Effector memory CD8-positive, alpha-beta T cell (primary cell): ENCODE measurements around the gene NCAN.

ENCODE experiments used
- ATAC-seq: fragments of 150-1000 bp; cut with Tn5 transposase; replicated peaks from 2 replicates; pipeline ENCODE4 v1.10.0; 2021; ENCODE audit warnings: mild to moderate bottlenecking, moderate library complexity
- DNase-seq, 3 experiments: peaks; one replicate each; pipeline ENCODE4 v3.0.0; 2021
- H3K27ac Mint-ChIP-seq, 2 donors: one replicate each; pipeline ENCODE4 v1.8.0; 2022; ENCODE audit warnings: mild to moderate bottlenecking in 2 of 2, mixed read lengths in 2 of 2, moderate library complexity in 2 of 2
- H3K27me3 Mint-ChIP-seq, 2 donors: one replicate each; pipeline ENCODE4 v1.8.0; 2022; ENCODE audit warnings: mixed read lengths in 2 of 2
- H3K36me3 Mint-ChIP-seq: one replicate; pipeline ENCODE4 v1.8.0; 2022; ENCODE audit warnings: mild to moderate bottlenecking, moderate library complexity, mixed read lengths; ENCODE audit not compliant: insufficient read depth
- H3K4me1 Mint-ChIP-seq, 2 donors: one replicate each; pipeline ENCODE4 v1.8.0; 2022; ENCODE audit warnings: low read depth in 2 of 2, mixed read lengths in 2 of 2
- H3K4me3 Mint-ChIP-seq, 2 donors: one replicate each; pipeline ENCODE4 v1.8.0; 2022; ENCODE audit warnings: mild to moderate bottlenecking in 2 of 2, mixed read lengths in 2 of 2, moderate library complexity in 2 of 2
- H3K9me3 Mint-ChIP-seq, 2 donors: one replicate each; pipeline ENCODE4 v1.8.0; 2022; ENCODE audit warnings: mixed read lengths in 2 of 2

The NCAN gene

GRCh38 chr19:19263886-19264487, 52.2 kb downstream of the NCAN start:
- no peak overlapping the region for H3K27ac Mint-ChIP-seq
- H3K4me1 Mint-ChIP-seq = peaks cover 8 to 9% of the 10 kb centered on the region in 2 donors
- H3K27me3 Mint-ChIP-seq = peaks cover 36 to 54% of the 10 kb centered on the region in 2 donors
- ATAC-seq (no peak), DNase-seq (no peak)
- no peaks in the 10 kb centered on the region for H3K36me3 Mint-ChIP-seq
- no peak overlapping the region for H3K4me3 Mint-ChIP-seq
- no peaks in the 10 kb centered on the region for H3K9me3 Mint-ChIP-seq

GRCh38 chr19:19267305-19267704, 55.5 kb downstream of the NCAN start:
- Mint-ChIP-seq H3K9me3 (no peaks in the 10 kb centered on the region), H3K27ac (no peak overlapping the region), H3K27me3 (peaks cover 8 to 23% of the 10 kb centered on the region in 2 donors), H3K36me3 (no peaks in the 10 kb centered on the region), H3K4me3 (no peak overlapping the region), H3K4me1 (peaks cover under 1 to 2% of the 10 kb centered on the region in 2 donors)
- ATAC-seq = no peak
- DNase-seq = no peak

- Mint-ChIP-seq H3K27me3 (peaks cover 3 to 15% of the 10 kb centered on the region in 2 donors), H3K4me3 (no peak overlapping the region), H3K36me3 (no peaks in the 10 kb centered on the region), H3K4me1 (peaks cover 0 to 4% of the 10 kb centered on the region in 2 donors), H3K27ac (no peak overlapping the region), H3K9me3 (no peaks in the 10 kb centered on the region)
- ATAC-seq (no peak), DNase-seq (no peak)
Measured at GRCh38 chr19:19268453-19269385, 57.0 kb downstream of the NCAN start.

GRCh38 chr19:19269952-19270694, 58.4 kb downstream of the NCAN start:
- Mint-ChIP-seq H3K9me3 (no peaks in the 10 kb centered on the region), H3K27ac (no peak overlapping the region), H3K4me3 (no peak overlapping the region), H3K36me3 (no peaks in the 10 kb centered on the region), H3K27me3 (peaks cover 7 to 14% of the 10 kb centered on the region in 2 donors), H3K4me1 (peaks cover 5 to 9% of the 10 kb centered on the region in 2 donors)
- ATAC-seq (no peak), DNase-seq (no peak)

- Mint-ChIP-seq H3K4me1 (peaks cover 5 to 9% of the 10 kb centered on the region in 2 donors), H3K36me3 (peaks cover 4% of the 10 kb centered on the region), H3K27ac (no peak overlapping the region), H3K27me3 (peaks cover 7 to 14% of the 10 kb centered on the region in 2 donors), H3K9me3 (no peaks in the 10 kb centered on the region), H3K4me3 (no peak overlapping the region)
- ATAC-seq = no peak
- no peak for DNase-seq
Measured at GRCh38 chr19:19270749-19271571, 59.2 kb downstream of the NCAN start.

- peaks cover 5 to 9% of the 10 kb centered on the region in 2 donors for H3K4me1 Mint-ChIP-seq
- peaks cover 7 to 14% of the 10 kb centered on the region in 2 donors for H3K27me3 Mint-ChIP-seq
- no peak for DNase-seq
- H3K36me3 Mint-ChIP-seq = peaks cover 12% of the 10 kb centered on the region
- H3K4me3 Mint-ChIP-seq = no peak overlapping the region
- H3K9me3 Mint-ChIP-seq = no peaks in the 10 kb centered on the region
- no peak for ATAC-seq
- no peak overlapping the region for H3K27ac Mint-ChIP-seq
Measured at GRCh38 chr19:19271828-19272599, 60.3 kb downstream of the NCAN start.

GRCh38 chr19:19274146-19274545, 62.4 kb downstream of the NCAN start:
- peaks cover 7 to 14% of the 10 kb centered on the region in 2 donors for H3K27me3 Mint-ChIP-seq
- DNase-seq (no peak), ATAC-seq (no peak)
- peaks cover 22% of the 10 kb centered on the region for H3K36me3 Mint-ChIP-seq
- no peak overlapping the region for H3K4me3 Mint-ChIP-seq
- H3K27ac Mint-ChIP-seq = no peak overlapping the region
- peaks cover 5 to 9% of the 10 kb centered on the region in 2 donors for H3K4me1 Mint-ChIP-seq
- no peaks in the 10 kb centered on the region for H3K9me3 Mint-ChIP-seq

GRCh38 chr19:19274716-19275565, 63.2 kb downstream of the NCAN start:
- no peak for DNase-seq
- H3K27ac Mint-ChIP-seq = no peak overlapping the region
- no peak overlapping the region for H3K4me3 Mint-ChIP-seq
- peaks cover 7 to 14% of the 10 kb centered on the region in 2 donors for H3K27me3 Mint-ChIP-seq
- no peaks in the 10 kb centered on the region for H3K9me3 Mint-ChIP-seq
- peaks cover 5 to 9% of the 10 kb centered on the region in 2 donors for H3K4me1 Mint-ChIP-seq
- no peak for ATAC-seq
- H3K36me3 Mint-ChIP-seq = peaks cover 23% of the 10 kb centered on the region

- Mint-ChIP-seq H3K27ac (no peak overlapping the region), H3K9me3 (no peaks in the 10 kb centered on the region), H3K4me1 (peaks cover 5 to 9% of the 10 kb centered on the region in 2 donors), H3K36me3 (peaks cover 29% of the 10 kb centered on the region), H3K27me3 (peaks cover 7 to 14% of the 10 kb centered on the region in 2 donors), H3K4me3 (no peak overlapping the region)
- DNase-seq = no peak
- no peak for ATAC-seq
Measured at GRCh38 chr19:19276386-19276785, 64.6 kb downstream of the NCAN start.

- no peak for DNase-seq
- Mint-ChIP-seq H3K4me3 (no peak overlapping the region), H3K27me3 (peaks cover 7 to 14% of the 10 kb centered on the region in 2 donors), H3K27ac (no peak overlapping the region), H3K4me1 (peaks cover 5 to 9% of the 10 kb centered on the region in 2 donors), H3K9me3 (no peaks in the 10 kb centered on the region), H3K36me3 (peaks cover 30% of the 10 kb centered on the region)
- no peak for ATAC-seq
Measured at GRCh38 chr19:19276851-19277250, 65.1 kb downstream of the NCAN start.

GRCh38 chr19:19278315-19278714, 66.6 kb downstream of the NCAN start:
- ATAC-seq (no peak), DNase-seq (no peak)
- Mint-ChIP-seq H3K9me3 (no peaks in the 10 kb centered on the region), H3K36me3 (peaks cover 42% of the 10 kb centered on the region), H3K4me1 (peaks cover 5 to 8% of the 10 kb centered on the region in 2 donors), H3K27me3 (peaks cover 7 to 12% of the 10 kb centered on the region in 2 donors), H3K4me3 (no peak overlapping the region), H3K27ac (no peak overlapping the region)
